ENCODE measurements around the gene ZBTB47.

ZBTB47 gene

GRCh38 chr3:42661593-42662022, 8.1 kb downstream of the ZBTB47 start:
- DNase-seq (ENCODE audit: insufficient read length, low spot score) (no peak), FAIRE-seq (no peak)
- TF ChIP-seq, protein P1, sequence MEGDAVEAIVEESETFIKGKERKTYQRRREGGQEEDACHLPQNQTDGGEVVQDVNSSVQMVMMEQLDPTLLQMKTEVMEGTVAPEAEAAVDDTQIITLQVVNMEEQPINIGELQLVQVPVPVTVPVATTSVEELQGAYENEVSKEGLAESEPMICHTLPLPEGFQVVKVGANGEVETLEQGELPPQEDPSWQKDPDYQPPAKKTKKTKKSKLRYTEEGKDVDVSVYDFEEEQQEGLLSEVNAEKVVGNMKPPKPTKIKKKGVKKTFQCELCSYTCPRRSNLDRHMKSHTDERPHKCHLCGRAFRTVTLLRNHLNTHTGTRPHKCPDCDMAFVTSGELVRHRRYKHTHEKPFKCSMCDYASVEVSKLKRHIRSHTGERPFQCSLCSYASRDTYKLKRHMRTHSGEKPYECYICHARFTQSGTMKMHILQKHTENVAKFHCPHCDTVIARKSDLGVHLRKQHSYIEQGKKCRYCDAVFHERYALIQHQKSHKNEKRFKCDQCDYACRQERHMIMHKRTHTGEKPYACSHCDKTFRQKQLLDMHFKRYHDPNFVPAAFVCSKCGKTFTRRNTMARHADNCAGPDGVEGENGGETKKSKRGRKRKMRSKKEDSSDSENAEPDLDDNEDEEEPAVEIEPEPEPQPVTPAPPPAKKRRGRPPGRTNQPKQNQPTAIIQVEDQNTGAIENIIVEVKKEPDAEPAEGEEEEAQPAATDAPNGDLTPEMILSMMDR (IDR thresholded peaks at IDR 0.05; ENCODE audit: insufficient read depth, missing control alignments) = no peak

GRCh38 chr3:42662037-42662812, 8.7 kb downstream of the ZBTB47 start:
- no peak for FAIRE-seq
- DNase-seq (ENCODE audit: insufficient read length, low spot score) = no peak
- TF ChIP-seq, protein P1 (IDR thresholded peaks at IDR 0.05; ENCODE audit: insufficient read depth, missing control alignments) = no peak

DNA sequence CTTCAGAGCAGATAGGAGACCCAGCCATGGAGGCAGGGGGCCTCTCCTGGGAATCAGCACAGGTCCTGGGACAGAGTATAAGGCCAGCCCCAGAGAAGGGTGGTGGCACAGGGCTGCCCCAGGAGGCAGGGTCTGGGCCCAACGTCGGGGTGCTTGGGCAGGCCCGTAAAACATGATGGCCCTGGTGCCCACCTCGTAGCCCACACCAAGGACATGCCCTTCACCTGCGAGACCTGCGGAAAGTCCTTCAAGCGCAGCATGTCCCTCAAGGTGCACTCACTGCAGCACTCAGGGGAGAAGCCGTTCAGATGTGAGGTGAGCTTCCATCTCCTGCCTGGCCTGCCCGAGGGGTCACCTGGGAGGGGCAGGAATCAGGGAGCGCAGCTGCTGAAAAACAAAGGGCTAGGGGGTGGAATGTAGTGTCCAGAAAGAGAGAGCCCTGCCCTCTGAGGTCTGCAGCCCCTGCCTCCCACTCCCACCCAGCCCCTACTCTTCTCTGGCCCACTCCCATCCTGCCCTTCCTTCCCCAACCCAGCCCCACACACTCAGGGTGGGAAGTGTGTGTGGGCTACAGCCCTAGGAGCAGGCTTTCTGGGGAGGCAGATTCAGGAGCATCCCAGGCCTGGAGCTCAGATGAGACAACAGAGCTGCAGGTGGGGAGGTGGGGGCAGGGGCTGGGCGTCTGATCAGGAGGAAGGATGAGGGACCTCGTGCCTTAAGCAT, 9.5 kb downstream of the ZBTB47 start:
- DNase-seq (ENCODE audit: insufficient read length, low spot score) = no peak
- no peak for FAIRE-seq
- TF ChIP-seq, protein P1 (IDR thresholded peaks at IDR 0.05; ENCODE audit: insufficient read depth, missing control alignments) = no peak

GRCh38 chr3:42663581-42664437, 10.3 kb downstream of the ZBTB47 start:
- TF ChIP-seq, protein P1 (IDR thresholded peaks at IDR 0.05; ENCODE audit: insufficient read depth, missing control alignments) = no peak
- FAIRE-seq (no peak), DNase-seq (ENCODE audit: insufficient read length, low spot score) (no peak)

GRCh38 chr3:42664438-42664803, 10.9 kb downstream of the ZBTB47 start:
- DNase-seq (ENCODE audit: insufficient read length, low spot score) = no peak
- no peak for FAIRE-seq
- TF ChIP-seq, protein P1 (IDR thresholded peaks at IDR 0.05; ENCODE audit: insufficient read depth, missing control alignments) = no peak

GRCh38 chr3:42665050-42665878, 11.8 kb downstream of the ZBTB47 start:
- TF ChIP-seq, protein P1 (IDR thresholded peaks at IDR 0.05; ENCODE audit: insufficient read depth, missing control alignments) = no peak
- DNase-seq (ENCODE audit: insufficient read length, low spot score) = no peak
- FAIRE-seq = no peak
